Posterior vena cava (tissue), 2 donors: ENCODE data around the gene BTBD7. TPM values are rescaled to one million over a fixed set of nuclear protein-coding genes. Genes with fewer than 3 reads are reported as not detected.
"Not testable (repeated sequence)": the region's sequence is repeated elsewhere in the genome, so short reads cannot be mapped to it uniquely, and the experiment has no call there.

Source experiments
- DNase-seq: peaks from one replicate; pipeline ENCODE4 v3.0.0-alpha.2; 2020; ENCODE audit warnings: low spot score
- intact Hi-C, 2 donors: fragments of 100-400 bp; cut with DNase I; formaldehyde crosslinking; loops; one replicate each; pipeline versions ENCODE4 v1.14.1 to v1.14.2; 2022 to 2023
- total RNA-seq, 2 donors: library from RNA; stranded (reverse); fragmentation: NEBNext Ultra II Directional; extraction: Animal tissue kit (Norgen Biotek cat#: 25700); gene quantifications; one replicate each; pipeline ENCODE4 v1.2.1, GENCODE V29; 2021
- donor health status: DM: yes; HTN: yes; CAD: no.
- donor health status: DM: yes; HTN: yes; CAD: no.

BTBD7 gene
- total RNA-seq, 2 donors from 2014 or later, result 34.8 to 42.5 TPM

DNA sequence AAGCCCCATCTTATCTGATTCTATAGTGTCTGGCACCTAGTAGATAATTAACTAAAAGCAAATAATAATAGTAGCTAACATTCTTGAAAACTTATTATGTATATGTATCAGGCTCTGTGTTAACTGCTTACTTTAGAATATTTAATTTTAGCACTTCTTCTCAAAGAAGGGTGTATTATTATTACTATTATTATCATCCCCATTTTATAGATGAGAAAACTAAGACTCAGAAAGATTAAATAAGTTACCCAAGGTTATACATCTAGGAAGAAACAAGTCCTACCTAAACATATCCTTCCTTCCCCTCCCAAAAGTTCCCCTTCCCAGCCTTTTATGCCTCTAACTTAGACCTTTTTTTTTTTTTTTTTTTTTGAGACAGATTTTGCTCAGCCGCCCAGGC lies 64.4 kb downstream of the BTBD7 start:
- intact Hi-C loops, result no loop called here
- DNase-seq, result no peak

DNA sequence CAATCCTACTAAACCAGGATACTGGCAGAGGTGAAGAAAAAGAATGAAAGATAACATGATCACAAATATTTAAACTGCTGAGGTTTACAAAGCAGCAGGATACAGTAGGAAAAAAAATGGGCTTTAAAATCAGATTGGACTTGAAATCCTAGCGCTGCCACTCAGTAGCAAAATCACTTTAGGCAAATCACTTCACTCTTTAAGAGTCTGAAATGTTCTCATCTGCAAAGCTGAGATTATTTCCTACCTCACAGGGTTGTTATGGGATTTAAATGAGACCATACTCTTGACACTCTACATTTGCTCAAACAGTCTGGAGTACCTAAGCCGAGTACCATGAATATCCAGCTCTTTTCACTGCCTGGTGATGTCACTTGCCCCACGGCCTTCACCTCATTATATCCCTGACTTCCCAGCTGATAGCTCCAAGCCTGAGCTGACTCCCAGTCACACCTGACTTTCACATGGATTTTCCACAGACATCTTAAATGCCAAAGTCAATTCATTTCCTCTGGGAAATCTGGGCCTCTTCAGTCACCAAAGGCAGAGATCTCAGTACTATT lies 65.6 kb downstream of the BTBD7 start:
- no peak for DNase-seq
- intact Hi-C loops, result no loop called here

DNA sequence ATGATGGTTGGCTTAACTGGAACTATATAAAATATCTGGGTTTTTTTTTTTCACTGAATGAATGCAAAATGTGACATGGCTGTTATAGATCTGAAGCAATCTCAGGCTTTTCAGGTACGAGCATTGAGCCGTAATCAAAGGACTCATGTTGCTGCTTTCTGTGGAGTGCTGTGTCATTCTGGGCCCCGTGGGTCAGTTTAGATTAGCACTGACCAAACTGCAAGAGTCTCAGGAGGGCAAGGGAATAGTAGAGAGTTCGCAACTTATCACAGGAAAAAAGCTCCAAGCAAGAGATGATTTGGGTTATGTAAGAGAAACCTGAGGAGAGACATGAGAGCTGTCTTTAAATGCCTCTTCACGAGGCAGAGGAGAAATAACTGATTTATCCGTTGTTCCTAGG lies 66.7 kb downstream of the BTBD7 start:
- intact Hi-C loops, result no loop called here
- no peak for DNase-seq

DNA sequence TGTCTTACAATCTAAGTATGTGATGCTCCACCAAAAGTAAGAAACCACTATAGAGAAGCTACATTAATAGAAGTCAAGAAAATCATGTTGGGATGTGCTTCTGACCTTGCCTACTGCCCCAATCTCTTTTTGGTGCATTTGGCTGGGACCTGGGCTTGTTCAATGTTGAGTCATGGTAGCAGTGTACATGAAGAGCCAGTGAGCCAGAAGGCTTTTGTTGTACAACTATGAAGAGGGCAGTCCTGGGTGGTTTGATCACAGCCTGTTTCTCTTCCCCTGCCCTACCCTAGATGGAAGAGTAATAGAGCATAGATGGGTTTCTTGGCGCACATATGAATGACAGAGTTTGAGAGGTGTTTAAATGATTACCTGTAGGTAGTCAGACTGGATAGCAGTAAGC lies 69.4 kb downstream of the BTBD7 start:
- DNase-seq, result no peak
- intact Hi-C loops, result no loop called here

DNA sequence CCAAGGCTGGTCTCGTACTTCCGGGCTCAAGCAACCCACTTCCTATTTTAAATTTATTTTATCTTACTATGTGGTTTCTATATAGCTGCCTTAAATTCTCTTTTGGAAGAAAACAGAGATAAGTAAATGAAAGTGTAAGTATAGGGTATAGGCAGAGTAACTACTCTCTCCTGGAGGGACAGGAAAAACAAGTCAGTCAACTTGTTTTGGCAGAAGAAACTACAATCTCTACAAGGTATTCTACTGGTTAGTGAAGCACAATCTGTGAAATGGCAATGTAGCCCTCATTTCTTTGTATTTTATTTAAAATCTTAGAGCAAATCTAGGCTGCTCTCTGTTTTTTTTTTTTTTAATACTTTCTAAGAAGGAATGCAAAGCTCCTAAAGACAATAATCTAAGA lies 70.4 kb downstream of the BTBD7 start:
- intact Hi-C loops, result no loop called here
- DNase-seq, result no peak

DNA sequence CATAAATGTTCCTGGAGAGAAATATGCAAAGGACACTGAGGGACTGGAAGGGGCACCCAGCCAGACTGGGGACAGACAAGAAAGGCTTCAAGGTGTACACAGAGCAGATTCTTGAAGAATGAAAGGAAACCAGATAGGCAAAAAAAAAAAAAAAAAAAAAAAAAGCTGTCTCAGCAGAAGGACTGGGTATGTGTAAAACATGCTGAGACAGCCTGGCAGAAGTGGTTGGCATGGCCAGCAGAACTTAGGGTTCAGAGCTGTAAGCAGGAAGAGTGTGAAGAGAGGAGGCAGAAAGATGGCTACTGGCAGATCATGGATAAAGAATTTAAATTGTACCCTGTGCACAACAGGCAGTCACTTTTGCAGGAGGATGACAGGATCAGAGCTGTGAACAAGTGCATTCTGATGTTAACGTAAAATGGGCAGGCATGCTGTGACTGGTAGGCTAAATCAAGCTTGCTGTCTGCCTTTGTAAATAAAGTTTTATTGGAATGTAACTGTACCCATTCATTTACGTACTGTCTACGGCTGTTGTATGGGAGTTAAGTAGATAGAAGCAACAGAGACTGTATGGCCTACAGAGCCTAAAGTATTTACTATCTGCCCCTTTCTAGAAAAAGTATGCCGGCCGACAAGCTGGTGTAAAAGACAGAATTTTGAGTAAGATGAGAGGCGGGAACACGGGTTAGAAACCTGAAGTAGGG lies 83.6 kb downstream of the BTBD7 start:
- DNase-seq, result no peak
- intact Hi-C loops, result no loop called here

DNA sequence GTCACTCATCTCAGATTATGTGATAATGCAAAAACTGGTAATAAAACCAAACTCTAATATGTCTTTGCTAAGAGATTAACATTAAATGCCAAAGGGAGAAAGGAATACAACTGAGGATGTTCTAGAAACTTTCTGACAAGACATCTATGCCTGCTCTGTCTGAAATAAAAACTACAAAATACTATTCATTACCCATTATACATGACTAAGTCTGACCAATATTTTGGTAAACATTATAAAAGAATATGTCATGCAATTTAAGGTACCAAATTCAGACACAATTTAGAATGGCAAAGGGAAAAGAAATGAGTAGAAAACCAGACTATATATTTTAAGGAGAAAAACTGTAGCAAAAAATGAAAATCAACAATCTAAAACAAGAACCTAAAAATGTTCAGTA lies 86.3 kb downstream of the BTBD7 start:
- DNase-seq, result no peak
- intact Hi-C loops, result no loop called here

DNA sequence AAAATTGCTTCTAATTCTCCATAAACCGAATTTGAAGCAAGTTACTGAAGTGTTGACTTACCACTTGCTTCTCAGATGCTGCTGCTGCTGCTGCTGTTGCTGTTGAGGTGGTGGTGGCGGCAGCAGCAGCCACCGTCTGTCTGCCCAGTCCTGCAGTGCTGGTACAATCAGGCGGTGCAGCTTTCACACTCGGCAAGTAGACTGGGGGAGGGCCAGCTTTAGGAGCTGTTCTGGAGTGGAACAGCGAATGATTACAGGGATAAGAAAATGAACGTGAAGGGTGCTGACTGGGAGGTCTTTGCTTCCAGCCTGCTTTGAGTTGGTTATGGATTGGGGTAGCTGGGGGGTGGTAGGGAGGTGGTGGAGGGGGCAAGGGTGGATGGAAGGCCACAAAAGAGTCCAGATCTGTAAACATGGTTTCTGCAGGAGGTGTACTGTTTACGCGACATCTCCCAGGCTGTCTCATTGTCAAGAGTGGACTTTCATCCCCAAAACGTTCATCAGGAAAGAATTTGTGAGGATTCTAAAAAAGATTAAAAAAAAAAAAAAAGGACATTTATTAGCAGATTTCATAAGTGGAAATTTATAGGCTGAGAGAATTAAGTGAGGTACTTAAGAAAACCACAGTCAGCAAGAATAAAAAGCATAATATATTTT lies 86.9 kb downstream of the BTBD7 start:
- DNase-seq, result no peak
- intact Hi-C loops, result no loop called here

DNA sequence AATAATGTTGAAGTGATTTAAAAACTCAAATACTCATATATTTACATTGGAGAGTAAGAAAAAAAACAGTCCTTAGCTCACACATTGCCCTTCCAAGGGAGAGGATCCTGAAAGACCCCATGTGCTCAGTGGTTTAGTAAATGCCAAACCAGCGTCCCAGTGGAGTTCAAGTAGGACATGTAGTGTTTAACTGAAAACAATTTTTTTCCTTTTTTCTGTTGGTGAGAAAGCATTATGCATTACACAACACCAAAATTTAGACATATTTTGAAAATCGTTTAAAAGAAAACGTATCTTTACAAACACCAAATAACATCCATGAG lies 92.2 kb downstream of the BTBD7 start:
- no peak for DNase-seq
- intact Hi-C loops, result no loop called here

DNA sequence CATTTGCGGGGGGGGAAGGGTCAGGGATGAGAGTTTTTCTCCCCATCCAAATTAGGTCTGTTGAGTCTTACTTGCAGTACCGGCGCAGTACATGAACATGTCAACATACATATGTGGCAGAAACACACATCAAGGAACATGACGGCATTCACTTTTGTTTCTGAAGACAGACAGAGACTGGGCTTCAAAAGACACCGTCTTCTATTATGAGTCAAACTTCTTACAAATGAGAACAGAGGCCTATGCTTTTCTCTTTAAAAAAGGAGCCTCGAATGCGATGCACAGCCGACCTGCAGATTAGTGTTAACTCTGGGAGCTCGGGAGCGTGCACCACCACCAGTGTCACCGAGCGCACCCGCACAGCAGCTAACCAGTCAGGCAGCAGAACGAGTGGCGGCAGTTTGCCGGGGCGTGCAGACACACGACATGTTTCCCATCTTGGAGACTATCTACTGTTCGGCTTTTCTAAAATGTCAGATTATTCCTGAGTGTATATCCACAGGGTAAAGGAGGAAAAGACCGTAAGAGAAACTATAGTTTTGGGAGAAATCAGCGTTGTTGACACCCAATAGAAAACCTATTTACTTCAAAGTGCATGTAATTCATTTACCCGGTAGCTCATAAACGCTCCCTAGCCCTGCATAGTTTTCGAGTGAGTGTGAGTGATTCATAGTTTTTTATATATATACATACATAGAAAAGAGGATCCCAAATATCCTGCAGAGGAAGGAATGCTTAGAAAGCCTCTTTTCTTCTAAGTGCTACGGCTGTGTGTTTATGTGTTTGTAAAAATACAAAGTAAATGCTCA lies 92.8 kb downstream of the BTBD7 start:
- intact Hi-C loops, result no loop called here
- no peak for DNase-seq

DNA sequence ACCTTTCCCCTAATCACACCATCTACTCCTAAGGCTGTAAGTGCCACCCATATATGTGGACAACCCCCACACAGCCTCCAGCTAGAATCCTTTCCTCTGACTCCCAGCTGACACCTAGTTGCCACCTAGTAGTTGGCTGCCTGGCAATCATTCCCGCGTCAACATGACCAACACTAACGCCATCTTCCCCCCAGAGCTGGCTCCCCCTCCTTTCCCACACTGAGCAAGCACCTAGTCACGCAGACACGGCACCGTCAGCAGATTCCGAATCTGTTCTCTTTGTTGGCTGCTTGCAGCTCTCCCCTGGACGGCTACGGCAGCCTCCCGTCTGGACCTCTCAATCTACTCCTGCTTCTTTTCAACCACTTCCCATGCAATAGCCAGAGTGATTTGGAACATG lies 98.0 kb downstream of the BTBD7 start:
- intact Hi-C loops, result no loop called here
- DNase-seq, result no peak

DNA sequence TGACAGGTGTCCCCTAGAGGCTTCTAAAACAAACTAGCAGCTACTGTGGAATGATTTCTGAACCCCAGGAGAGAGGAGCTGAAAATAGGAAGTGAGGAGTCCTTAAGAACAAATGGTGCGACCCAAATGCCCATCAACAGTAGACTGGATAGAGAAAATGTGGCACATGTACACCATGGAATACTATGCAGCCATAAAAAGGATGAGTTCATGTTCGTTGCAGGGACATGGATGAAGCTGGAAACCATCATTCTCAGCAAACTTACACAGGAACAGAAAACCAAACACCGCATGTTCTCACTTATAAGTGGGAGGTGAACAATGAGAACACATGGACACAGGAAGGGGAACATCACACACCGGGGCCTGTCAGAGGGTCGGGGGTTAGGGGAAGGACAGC lies 99.8 kb downstream of the BTBD7 start:
- intact Hi-C loops, DNase-seq: not testable (repeated sequence)

DNA sequence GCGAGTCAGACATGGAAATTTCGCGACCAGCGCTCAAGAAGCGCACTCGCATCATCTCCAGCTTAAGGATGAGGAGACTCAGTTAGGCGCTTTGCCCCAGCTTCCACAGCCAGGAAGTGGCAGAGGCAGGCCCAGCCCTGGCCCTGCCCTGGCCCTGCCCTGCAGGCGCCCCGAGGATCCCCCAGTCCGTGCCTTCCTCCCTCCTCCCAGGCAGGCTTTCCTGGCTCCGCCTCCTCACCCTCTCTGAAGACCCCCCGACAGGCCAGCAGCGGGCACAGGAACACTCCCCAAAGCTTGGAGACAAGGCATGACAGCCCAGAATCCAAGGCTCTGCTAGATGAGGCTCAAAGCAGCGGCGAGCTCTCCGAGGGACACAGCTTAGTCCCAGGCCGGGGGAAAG lies 100.7 kb downstream of the BTBD7 start:
- DNase-seq, result no peak

DNA sequence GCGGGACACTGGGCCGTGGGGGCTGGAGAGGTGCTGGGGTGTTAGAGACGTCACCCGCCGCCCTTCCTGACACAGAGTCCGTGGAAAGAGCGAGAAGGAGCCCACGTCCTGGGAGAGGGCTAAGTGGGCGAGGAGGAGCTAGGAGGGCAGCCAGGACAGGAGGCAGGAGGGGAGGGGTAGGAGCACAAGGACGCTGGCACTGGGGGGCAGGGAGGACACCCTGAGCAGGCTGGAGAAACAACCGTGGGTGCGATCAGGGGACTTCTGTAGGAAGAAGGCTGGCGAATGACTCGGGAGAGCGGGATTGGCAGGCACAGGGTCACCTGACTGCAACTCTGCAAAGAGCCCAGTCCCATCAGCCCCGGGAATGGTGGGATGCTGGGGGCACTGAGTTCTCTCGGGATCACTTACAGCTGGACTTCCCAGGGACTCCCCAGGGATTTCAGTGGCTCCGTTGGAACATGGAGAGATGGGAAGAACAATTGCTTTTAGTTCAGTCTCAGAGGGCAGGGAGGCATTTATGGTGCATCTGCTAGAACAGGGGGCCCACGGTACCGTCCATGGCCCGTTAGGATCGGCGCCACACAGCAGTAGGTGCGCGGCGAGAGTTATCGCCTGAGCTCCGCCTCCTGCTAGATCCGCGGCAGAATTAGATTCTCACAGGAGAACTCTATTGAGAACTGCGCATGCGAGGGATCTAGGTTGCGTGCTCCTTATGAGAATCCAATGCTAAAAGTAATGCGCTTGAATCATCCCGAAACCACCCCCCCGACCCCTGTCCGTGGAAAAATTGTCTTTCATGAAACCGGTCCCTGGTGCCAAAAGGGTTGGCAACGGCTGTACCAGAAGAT lies 101.5 kb downstream of the BTBD7 start:
- DNase-seq, result no peak
- intact Hi-C loops, result no loop called here

More for the DNA sequence above, 100.7 kb downstream of the BTBD7 start:
- intact Hi-C loops, result no loop called here

DNA sequence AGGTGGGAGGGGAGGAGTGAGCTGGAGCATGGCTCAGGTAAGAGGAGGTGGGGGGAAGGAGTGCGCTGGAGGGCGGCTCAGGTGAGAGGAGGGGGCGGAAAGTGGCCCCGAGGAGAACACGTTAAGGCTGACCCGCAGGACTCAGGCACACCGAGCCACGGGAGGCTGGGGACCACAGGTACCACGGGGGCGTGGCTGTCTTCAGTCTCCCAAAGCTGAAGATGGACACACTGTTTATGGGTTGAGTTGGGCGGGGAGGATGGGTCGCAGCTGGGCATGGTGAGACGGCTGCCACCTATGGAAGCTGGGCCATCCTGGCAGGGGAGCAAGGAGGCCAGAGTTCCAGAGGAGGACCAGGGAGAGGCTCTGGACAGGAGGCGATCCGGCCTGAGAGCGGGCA lies 102.3 kb downstream of the BTBD7 start:
- no peak for DNase-seq
- intact Hi-C loops, result no loop called here

DNA sequence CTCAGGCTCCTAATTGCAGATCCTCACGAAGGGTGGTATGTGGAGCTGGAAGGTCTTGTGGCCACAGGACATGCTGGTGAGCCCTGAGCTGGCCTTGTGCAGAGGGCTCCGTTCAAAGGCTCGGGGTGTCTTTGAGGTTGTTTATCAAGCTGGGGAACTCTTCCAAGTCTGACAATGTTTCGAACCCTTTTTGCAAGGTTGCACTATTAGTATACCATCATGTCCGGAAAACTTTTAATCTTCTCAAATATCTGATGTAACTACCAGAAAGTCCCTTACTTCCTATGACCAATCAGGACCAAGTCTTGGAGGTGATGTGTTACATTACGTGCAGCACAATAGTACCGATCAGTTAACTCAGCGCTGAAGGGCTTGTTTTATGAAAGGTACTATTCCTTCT lies 104.3 kb downstream of the BTBD7 start:
- intact Hi-C loops, result no loop called here
- no peak for DNase-seq

DNA sequence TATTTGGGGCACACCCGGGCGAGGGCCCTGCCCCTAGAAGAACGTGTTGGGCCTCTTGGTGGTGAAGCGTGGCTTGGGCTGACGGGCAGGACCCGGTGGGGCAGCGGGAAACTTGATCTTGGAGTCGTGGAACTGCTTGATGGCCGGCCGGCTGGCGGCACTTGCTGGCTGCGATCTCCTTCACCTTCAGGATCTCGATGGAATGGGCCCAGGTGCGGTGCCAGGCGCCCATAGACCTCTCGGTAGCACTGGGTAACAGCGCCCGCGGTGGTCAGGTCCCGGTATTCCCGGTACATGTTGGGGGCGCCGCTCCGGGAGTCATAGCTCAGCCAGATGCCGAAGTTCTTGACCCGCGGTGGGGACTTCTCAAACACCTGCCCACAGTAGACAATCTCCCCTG lies 109.3 kb downstream of the BTBD7 start:
- intact Hi-C loops, result no loop called here
- DNase-seq, result no peak

DNA sequence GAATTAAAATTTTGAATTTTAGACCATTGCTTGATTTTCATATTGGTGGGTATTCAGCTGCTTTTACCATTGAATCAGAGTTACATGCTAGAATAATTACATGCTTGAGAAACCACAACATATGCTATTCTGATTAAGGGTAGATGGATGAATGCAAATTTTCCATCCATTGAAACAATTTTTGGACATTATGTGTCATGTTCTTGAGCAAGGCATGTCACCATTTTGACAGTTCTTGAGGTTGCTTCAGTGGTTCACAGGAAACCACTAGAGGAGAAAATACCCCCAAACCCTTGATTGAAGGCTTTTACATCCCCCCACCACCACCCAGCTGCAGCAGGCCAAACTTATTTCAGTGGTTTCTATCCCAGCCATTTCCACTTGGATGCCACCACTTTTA lies 112.3 kb downstream of the BTBD7 start:
- intact Hi-C loops, result no loop called here
- no peak for DNase-seq

DNA sequence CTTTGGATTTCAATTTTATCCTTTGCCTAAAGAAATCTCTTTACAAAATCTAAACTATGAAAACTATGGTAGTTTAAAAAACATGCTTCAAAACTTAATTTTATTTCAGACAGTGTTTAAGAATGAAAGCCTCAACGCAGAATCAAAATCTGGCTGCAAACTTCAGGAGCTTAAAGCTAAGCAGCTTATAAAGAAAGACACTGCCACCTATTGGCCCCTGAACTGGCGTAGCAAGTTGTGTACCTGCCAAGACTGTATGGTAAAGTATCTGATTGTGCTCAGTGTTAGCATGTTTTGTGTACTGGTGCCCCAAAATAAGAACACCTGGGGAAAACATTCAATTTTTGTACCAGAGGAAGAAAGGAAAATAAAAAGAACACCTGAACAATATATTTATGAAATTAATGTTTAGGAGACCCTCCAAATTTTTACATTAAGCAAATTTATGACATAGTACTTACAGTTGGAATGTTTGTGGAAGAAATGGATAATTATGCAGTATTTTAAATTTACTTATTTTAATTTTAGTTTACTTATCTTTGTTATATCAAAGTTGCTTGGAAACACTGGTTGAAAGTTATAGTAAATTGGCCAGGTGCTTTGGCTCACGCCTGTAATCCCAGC lies 113.6 kb downstream of the BTBD7 start:
- no peak for DNase-seq
- intact Hi-C loops, result no loop called here
